GM19455 (cell line): ENCODE results near the gene FIP1L1.
A peak's percentile ranks its signal among the peaks of the same experiment; 100 is the strongest.
"Not testable (repeated sequence)": the region's sequence is repeated elsewhere in the genome, so short reads cannot be mapped to it uniquely, and the experiment has no call there.

Experiments used
- ATAC-seq: cut with Tn5 transposase; IDR thresholded peaks from one replicate; pipeline ENCODE4 v1.9.1; 2021; ENCODE audit not compliant: unreplicated experiment

The FIP1L1 gene, protein sequence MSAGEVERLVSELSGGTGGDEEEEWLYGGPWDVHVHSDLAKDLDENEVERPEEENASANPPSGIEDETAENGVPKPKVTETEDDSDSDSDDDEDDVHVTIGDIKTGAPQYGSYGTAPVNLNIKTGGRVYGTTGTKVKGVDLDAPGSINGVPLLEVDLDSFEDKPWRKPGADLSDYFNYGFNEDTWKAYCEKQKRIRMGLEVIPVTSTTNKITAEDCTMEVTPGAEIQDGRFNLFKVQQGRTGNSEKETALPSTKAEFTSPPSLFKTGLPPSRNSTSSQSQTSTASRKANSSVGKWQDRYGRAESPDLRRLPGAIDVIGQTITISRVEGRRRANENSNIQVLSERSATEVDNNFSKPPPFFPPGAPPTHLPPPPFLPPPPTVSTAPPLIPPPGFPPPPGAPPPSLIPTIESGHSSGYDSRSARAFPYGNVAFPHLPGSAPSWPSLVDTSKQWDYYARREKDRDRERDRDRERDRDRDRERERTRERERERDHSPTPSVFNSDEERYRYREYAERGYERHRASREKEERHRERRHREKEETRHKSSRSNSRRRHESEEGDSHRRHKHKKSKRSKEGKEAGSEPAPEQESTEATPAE

GRCh38 chr4:53377319-53378170 lies at the start of gene FIP1L1:
TSS of gene FIP1L1 (plus strand) at chr4:53377641. CDS start at chr4:53377839, 198 bp downstream.
- ATAC-seq, result peak; percentile 86

DNA sequence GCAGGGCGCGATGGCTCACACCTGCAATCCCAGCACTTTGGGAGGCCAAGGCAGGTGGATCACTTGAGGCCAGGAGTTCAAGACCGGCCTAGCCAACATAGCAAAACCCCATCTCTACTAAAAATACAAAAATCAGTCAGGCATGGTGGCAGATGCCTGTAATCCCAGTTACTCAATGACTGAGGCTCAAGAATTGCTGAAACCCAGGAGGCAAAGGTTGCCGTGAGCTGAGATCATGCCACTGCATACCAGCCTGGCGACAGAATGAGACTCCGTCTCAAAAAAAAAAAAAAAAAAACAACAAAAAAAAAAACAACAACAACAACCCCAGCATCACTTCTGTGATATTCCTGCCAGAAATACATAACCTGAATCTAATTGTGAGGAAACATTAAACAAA lies 42.5 kb upstream of the FIP1L1 start:
- ATAC-seq, result not testable (repeated sequence)

GRCh38 chr4:53340145-53340544 lies 37.3 kb upstream of the FIP1L1 start:
- not testable (repeated sequence) for ATAC-seq

DNA sequence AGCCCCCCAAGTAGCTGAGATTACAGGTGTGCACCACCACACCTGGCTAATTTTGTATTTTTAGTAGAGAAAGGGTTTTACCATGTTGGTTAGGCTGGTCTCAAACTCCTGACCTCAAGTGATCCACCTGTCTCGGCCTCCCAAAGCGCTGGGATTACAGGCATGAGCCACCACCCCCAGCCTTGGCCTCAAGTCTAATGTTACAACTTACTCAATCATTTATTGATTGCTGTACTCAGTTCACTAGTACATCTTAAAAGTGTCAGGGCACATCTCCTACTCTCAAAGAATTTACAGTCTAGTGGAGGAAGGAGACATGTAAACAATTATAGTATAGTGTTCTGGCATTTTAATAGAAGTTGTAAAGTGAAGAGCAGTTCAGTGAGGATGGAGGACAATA lies 31.0 kb upstream of the FIP1L1 start:
- ATAC-seq, result not testable (repeated sequence)

DNA sequence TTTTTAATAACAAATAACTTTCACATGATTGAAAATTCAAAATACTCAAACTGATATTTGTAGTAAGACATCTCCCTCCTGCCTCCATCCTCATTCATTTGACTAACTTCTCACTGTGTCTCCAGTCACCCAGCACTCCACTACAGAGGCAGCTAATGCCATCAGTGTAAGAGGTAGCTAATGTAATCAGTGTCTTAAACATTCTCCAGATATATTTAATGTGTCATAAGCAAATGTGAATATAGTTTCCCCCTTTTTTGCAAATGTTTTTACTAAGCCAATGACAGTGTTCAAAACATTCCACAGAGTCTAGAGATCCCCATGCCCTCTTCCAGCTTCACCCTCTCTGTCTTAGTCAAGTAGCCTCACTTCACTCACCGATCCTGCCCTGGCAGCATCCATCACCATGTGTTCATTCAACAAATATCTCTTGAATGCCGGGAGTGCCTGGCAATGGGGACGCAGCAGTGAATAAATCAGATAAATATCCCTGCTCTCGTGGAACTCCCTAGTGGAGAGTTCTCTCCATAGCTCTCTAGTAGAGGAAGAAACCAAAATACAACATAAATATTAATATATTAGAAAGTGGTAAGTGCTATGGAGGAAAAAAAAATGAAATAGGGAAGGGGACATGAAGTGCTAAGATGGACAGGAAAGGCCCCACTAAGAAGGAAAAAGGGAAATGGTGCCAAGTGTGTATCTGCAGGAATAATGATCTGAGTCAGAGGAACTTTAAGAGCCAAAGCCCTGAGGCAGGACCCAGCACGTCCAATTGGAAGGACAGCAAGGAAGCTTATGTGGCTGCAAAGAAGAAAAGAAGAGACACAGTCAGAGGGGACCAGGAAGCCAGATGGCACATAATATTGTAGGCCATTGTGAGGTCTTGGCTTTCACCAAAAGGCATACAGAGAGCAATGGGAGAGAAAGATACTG lies 30.3 kb upstream of the FIP1L1 start:
- no peak for ATAC-seq

- ATAC-seq, result no peak
These were observed 29.4 kb upstream of the FIP1L1 start for GRCh38 chr4:53348046-53348445.

- ATAC-seq, result no peak
These were observed 28.4 kb upstream of the FIP1L1 start for GRCh38 chr4:53349091-53349491.

DNA sequence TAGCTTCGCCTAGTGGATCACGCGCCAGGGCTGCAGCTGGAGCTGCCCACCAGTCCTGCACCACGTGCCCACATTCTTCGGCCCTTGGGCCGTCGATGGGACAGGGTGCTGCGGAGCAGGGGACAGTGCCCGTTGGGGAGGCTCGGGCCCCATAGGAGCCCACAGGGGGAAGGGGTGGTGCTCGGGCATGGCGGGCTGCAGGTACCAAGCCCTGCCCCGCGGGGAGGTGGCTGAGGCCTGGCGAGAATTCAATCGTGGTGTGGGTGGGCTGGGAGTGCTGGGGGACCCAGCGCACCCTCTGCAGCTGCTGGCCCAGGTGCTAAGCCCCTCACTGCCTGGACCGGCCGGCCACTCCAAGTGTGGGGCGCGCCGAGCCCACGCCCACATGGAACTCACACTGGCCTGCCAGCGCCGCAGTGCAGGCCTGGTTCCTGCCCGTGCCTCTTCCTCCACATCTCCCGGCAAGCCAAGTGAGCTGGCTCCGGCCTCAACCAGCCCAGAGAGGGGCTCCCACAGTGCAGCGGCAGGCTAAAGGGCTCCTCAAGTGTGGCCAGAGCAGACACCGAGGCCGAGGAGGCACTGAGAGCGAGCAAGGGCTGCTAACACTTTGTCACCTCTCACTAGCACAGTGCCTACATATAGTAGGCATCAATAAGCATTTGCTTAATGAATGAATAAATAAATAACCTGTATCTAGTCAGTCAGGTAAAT lies 23.3 kb upstream of the FIP1L1 start:
- ATAC-seq, result no peak

DNA sequence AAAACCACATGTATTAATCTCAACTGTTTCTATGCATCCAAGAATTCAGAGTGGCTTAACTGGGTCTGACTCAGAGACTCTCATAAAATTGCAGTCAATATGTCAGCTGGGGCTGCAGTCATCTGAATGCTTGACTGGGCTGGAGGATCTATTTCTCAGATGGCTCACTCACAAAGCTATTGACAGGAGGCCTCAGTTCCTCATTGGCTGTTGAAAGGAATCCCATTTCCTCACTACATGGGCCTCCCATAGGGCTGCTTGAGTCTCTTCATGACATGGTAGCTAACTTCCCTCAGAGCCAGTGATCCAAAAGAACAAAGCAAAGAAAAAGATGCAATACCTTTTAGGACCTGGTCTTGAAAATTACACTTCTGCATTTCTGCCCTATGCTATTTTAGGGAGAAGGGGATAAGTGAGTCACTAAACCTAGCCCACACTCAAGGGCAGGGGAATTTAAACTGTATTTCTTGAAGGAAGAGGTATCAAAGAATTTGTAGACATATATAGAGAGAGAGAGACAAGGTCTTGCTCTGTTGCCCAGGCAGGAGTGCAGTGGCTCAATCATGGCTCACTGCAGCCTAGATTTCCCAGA lies 21.4 kb upstream of the FIP1L1 start:
- no peak for ATAC-seq

- no peak for ATAC-seq
These were observed 16.0 kb upstream of the FIP1L1 start for GRCh38 chr4:53361451-53361850.

DNA sequence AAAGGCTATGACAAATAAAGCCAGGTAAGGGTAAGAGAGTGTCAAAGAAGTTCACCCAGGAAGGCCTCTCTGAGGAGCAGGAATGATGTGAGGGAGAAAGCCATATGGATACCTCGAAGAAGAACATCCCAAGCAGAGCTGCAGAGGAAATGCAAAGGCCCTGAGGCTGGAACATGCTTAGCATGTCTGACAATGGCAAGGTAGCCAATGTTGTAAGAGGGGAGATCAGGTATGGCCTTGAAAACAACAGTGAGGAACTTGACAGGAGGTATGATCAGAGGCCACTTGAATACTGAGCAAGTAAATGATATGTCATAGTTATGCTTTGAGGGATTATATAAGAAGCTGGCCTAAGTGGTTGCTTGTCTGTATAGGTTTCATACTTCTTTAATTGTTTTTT lies 15.3 kb upstream of the FIP1L1 start:
- no peak for ATAC-seq

- no peak for ATAC-seq
These were observed 12.8 kb upstream of the FIP1L1 start for GRCh38 chr4:53364624-53365023.

DNA sequence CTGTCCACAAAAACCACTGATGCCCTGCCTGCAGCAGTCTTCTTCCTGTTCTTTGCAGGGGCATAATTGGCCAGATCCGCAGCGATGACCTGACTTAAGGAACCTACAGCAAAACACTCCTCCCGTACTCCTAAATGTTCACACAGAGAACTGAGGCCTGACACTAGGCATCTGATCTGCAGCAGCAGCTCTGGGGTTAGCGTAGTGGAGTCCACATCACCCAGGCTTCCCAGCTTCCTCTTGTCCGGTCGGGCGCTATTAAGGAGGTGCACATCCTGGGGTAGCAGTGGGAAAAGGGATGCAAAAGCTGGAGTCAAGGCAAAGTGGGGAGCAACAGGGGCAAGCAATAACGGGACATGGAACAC lies 12.3 kb upstream of the FIP1L1 start:
- peak; percentile 8 for ATAC-seq

DNA sequence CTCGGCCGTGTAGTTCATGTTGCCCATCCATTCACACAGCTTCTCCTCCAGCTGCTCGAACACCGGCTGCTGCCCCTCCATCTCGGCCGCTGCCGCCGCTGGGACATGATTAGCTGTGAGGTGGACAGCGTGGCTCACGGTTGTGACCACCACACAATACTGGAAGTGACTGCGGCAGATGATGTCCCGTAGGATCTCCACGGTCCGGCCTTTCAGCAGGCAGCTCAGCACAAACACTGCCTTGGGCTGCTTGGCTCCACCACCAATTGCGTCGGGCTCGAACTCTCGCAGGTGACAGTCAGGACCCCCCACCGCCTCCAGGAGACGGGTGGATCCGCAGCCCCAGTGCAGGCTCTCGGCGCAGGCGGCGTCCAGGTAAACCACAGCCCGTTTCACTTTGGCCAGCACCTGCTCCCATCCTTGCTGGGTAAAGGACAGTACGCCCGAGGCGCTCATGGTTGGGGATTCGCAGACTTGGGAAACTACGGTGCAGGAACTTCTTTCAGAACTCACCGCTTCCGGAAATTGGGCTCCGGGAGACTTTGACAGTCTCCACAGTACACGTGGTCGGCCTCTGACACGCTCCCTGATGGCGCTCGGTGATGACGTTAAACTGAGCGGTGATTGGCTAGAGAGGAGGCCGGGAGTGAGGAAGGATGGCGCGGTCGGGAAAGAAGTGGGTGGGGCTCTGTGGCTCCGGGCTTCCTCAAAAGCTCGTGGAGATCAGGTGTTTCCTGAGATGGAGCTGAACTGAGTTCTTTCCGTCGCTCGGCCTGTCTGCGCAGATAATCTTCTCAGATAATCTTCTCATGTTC lies 11.7 kb upstream of the FIP1L1 start, which contains the start of gene SCFD2:
SCFD2 (minus strand) TSS at position 576 of the 815 bp plus-strand sequence.
- peak; percentile 93 for ATAC-seq

DNA sequence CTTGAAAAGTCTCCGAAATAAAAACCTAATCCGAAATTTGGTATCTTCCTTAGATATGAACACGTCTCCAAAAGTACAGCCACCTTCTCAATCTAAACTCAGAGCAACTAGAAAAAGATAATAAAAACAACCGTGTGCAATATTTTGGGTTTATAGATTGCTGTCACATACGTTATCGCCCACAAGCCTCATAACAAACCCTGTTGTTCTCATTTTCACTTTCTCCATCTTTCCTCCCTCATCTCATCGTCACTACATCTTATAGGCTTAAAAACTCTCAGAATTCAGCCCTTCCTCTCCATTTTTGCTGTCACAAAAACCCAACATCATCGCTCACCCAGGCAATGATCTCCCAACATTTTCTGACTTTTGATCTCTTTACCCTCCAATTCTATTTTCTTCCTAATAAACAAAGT lies 11.1 kb upstream of the FIP1L1 start:
- ATAC-seq, result peak; percentile 10

- no peak for ATAC-seq
These were observed 9.7 kb upstream of the FIP1L1 start for GRCh38 chr4:53367721-53368120.

GRCh38 chr4:53371049-53371448 lies 6.4 kb upstream of the FIP1L1 start:
- no peak for ATAC-seq

DNA sequence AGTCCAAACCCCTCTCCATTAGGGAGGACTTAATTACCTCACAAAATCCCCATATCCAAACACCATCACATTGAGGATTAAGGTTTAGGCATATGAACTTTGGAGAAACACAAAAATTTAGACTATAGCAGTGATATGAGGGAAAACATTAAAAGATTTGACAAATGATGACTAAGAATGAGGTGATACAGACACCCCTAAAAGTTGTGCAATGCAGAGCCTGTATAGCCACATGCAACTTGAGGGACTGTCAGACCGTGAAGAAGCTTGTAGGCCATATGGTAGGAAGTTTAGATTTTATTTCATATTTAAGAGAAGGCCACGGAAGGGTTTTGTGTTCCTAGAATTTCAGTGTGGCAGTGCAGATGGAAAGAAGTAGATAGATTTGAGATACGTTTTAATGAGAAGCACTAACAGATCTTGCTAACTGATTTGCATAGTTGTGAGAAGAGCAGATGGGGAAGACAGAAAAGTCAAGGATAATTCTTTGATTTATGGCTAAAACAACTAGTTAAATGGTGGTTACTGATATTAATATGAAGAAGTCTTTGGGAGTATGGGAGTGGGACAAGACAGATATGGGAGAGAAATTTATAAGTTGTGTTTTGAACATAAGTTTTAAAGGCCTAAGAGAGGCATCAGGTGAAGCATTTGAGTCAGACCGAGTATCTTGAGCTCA lies 5.5 kb upstream of the FIP1L1 start:
- no peak for ATAC-seq
